ENCODE data around the gene MYO1G. TPM values are rescaled to one million over a fixed set of nuclear protein-coding genes. Genes with fewer than 3 reads are reported as not detected.

MYO1G gene
- total and polyA plus RNA-seq, 9 of the 15 experiments (the other 6 are each of a cell fraction or from before 2014, with no cell fraction given) = 0.03 to 0.62 (median 0.13) TPM; not detected in 1

DNA sequence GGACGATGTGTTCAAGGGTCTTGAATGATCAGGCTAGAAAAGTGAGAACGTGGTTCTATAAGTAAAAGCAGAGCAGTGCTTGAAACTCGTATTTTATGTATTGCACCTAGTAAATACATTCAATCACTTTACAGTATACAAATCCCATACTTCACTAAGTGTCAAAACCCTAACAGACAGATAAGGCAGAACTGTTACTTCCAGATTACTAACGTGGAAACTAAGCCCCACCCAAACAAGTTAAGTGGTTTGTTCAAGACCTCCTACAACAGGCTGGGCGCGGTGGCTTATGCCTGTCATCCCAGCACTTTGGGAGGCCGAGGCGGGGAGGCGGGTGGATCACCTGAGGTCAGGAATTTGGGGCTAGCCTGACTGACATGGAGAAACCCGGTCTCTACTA is 9.2 kb upstream of the MYO1G start (continued):
- TF ChIP-seq, protein P1, sequence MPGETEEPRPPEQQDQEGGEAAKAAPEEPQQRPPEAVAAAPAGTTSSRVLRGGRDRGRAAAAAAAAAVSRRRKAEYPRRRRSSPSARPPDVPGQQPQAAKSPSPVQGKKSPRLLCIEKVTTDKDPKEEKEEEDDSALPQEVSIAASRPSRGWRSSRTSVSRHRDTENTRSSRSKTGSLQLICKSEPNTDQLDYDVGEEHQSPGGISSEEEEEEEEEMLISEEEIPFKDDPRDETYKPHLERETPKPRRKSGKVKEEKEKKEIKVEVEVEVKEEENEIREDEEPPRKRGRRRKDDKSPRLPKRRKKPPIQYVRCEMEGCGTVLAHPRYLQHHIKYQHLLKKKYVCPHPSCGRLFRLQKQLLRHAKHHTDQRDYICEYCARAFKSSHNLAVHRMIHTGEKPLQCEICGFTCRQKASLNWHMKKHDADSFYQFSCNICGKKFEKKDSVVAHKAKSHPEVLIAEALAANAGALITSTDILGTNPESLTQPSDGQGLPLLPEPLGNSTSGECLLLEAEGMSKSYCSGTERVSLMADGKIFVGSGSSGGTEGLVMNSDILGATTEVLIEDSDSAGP (CRISPR knock-in tag; IDR thresholded peaks at IDR 0.05) = no peak
- TF ChIP-seq, protein P2, sequence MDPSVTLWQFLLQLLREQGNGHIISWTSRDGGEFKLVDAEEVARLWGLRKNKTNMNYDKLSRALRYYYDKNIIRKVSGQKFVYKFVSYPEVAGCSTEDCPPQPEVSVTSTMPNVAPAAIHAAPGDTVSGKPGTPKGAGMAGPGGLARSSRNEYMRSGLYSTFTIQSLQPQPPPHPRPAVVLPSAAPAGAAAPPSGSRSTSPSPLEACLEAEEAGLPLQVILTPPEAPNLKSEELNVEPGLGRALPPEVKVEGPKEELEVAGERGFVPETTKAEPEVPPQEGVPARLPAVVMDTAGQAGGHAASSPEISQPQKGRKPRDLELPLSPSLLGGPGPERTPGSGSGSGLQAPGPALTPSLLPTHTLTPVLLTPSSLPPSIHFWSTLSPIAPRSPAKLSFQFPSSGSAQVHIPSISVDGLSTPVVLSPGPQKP (CRISPR knock-in tag; IDR thresholded peaks at IDR 0.05) = no peak
- no peak for TF ChIP-seq DACH1 (IDR thresholded peaks at IDR 0.05; ENCODE audit: partially characterized antibody)
- TF ChIP-seq EP400 (IDR thresholded peaks at IDR 0.05) = peak; percentile 57; the same call in 1 of the 2 replicates
- no peak for TF ChIP-seq ZBTB17 (CRISPR knock-in tag; IDR thresholded peaks at IDR 0.05)
- TF ChIP-seq CREB1 (IDR thresholded peaks at IDR 0.05) = peak; percentile 36; the same call in 1 of the 2 replicates
- no peak for TF ChIP-seq CREB1 (CRISPR knock-in tag; IDR thresholded peaks at IDR 0.05)
- TF ChIP-seq, protein P3, sequence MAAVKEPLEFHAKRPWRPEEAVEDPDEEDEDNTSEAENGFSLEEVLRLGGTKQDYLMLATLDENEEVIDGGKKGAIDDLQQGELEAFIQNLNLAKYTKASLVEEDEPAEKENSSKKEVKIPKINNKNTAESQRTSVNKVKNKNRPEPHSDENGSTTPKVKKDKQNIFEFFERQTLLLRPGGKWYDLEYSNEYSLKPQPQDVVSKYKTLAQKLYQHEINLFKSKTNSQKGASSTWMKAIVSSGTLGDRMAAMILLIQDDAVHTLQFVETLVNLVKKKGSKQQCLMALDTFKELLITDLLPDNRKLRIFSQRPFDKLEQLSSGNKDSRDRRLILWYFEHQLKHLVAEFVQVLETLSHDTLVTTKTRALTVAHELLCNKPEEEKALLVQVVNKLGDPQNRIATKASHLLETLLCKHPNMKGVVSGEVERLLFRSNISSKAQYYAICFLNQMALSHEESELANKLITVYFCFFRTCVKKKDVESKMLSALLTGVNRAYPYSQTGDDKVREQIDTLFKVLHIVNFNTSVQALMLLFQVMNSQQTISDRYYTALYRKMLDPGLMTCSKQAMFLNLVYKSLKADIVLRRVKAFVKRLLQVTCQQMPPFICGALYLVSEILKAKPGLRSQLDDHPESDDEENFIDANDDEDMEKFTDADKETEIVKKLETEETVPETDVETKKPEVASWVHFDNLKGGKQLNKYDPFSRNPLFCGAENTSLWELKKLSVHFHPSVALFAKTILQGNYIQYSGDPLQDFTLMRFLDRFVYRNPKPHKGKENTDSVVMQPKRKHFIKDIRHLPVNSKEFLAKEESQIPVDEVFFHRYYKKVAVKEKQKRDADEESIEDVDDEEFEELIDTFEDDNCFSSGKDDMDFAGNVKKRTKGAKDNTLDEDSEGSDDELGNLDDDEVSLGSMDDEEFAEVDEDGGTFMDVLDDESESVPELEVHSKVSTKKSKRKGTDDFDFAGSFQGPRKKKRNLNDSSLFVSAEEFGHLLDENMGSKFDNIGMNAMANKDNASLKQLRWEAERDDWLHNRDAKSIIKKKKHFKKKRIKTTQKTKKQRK (IDR thresholded peaks at IDR 0.05; ENCODE audit: borderline replicate concordance, low read depth, low read length) = no peak
- no peak for TF ChIP-seq CBX2 (IDR thresholded peaks at IDR 0.05; ENCODE audit: insufficient read depth, low read length, poor library complexity, severe bottlenecking)
- TF ChIP-seq ZNF212 (CRISPR knock-in tag; IDR thresholded peaks at IDR 0.05) = no peak
- peak; percentile 77 for TF ChIP-seq CBFA2T2 (conservative IDR thresholded peaks at IDR 0.05)
- TF ChIP-seq, protein P4, sequence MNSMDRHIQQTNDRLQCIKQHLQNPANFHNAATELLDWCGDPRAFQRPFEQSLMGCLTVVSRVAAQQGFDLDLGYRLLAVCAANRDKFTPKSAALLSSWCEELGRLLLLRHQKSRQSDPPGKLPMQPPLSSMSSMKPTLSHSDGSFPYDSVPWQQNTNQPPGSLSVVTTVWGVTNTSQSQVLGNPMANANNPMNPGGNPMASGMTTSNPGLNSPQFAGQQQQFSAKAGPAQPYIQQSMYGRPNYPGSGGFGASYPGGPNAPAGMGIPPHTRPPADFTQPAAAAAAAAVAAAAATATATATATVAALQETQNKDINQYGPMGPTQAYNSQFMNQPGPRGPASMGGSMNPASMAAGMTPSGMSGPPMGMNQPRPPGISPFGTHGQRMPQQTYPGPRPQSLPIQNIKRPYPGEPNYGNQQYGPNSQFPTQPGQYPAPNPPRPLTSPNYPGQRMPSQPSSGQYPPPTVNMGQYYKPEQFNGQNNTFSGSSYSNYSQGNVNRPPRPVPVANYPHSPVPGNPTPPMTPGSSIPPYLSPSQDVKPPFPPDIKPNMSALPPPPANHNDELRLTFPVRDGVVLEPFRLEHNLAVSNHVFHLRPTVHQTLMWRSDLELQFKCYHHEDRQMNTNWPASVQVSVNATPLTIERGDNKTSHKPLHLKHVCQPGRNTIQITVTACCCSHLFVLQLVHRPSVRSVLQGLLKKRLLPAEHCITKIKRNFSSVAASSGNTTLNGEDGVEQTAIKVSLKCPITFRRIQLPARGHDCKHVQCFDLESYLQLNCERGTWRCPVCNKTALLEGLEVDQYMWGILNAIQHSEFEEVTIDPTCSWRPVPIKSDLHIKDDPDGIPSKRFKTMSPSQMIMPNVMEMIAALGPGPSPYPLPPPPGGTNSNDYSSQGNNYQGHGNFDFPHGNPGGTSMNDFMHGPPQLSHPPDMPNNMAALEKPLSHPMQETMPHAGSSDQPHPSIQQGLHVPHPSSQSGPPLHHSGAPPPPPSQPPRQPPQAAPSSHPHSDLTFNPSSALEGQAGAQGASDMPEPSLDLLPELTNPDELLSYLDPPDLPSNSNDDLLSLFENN (IDR thresholded peaks at IDR 0.05; ENCODE audit: low read depth in 2 of 2, low read length in 2 of 2) = 0 out of 4 replicates have a peak, but pooled peaks of 1 of the 2 experiments have one; percentile 55
- TF ChIP-seq SP2 (IDR thresholded peaks at IDR 0.05; ENCODE audit: extremely low read depth, low read depth, low read length, poor library complexity, severe bottlenecking) = no peak
- no peak for TF ChIP-seq ZKSCAN3 (CRISPR knock-in tag; IDR thresholded peaks at IDR 0.05)
- TF ChIP-seq, protein P5, sequence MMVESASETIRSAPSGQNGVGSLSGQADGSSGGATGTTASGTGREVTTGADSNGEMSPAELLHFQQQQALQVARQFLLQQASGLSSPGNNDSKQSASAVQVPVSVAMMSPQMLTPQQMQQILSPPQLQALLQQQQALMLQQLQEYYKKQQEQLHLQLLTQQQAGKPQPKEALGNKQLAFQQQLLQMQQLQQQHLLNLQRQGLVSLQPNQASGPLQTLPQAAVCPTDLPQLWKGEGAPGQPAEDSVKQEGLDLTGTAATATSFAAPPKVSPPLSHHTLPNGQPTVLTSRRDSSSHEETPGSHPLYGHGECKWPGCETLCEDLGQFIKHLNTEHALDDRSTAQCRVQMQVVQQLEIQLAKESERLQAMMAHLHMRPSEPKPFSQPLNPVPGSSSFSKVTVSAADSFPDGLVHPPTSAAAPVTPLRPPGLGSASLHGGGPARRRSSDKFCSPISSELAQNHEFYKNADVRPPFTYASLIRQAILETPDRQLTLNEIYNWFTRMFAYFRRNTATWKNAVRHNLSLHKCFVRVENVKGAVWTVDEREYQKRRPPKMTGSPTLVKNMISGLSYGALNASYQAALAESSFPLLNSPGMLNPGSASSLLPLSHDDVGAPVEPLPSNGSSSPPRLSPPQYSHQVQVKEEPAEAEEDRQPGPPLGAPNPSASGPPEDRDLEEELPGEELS (CRISPR knock-in tag; IDR thresholded peaks at IDR 0.05; ENCODE audit: borderline replicate concordance) = no peak
